Transverse colon (tissue), 4 donors: ENCODE measurements around the gene USP14. TPM values are rescaled to one million over a fixed set of nuclear protein-coding genes. Genes with fewer than 3 reads are reported as not detected.
A peak's percentile ranks its signal among the peaks of the same experiment; 100 is the strongest.

Source experiments
- DNase-seq: peaks from one replicate; pipeline ENCODE4 v3.0.0-alpha.2; 2019
- H3K27ac ChIP-seq, 4 donors: fragments of 200-600 bp; sonication (generic); 2 replicates each; pipeline ENCODE4 v1.5.1; 2016 to 2018; ENCODE audit warnings: inconsistent platforms in 4 of 4
- H3K27me3 ChIP-seq: fragments of 200-600 bp; sonication (generic); 2 replicates; pipeline ENCODE4 v1.5.1; 2017; ENCODE audit warnings: inconsistent platforms
- H3K36me3 ChIP-seq, 4 donors: fragments of 200-600 bp; sonication (generic); 2 replicates each; pipeline ENCODE4 v1.5.1; 2017 to 2019; ENCODE audit warnings: inconsistent platforms in 4 of 4
- H3K4me1 ChIP-seq, 4 donors: fragments of 200-600 bp; sonication (generic); 2 replicates each; pipeline ENCODE4 v1.5.1; 2017 to 2020; ENCODE audit warnings: inconsistent platforms in 4 of 4
- H3K4me3 ChIP-seq, 4 donors: fragments of 200-600 bp; sonication (generic); 1 replicate in 1 of 4; 2 replicates in 3 of 4; pipeline versions ENCODE4 v1.5.1 to v1.6.1; 2017 to 2019; ENCODE audit warnings: inconsistent platforms in 4 of 4
- H3K9me3 ChIP-seq, 2 donors: fragments of 200-600 bp; sonication (generic); 2 replicates each; pipeline ENCODE4 v1.5.1; 2017 to 2019; ENCODE audit warnings: inconsistent platforms in 2 of 2
- CTCF ChIP-seq, 5 experiments: fragments of 200-600 bp in 3 of 5; fragments of 450-650 bp in 2 of 5; sonication (generic) in 3 of 5; IDR thresholded peaks; 1 replicate in 2 of 5; 2 replicates in 3 of 5; pipeline ENCODE4 v1.5.1; 2016 to 2017; ENCODE audit warnings: antibody characterized with exemption in 5 of 5, inconsistent platforms in 3 of 5, mild to moderate bottlenecking in 2 of 5, moderate library complexity in 1 of 5
- EP300 ChIP-seq: sonication (generic); formaldehyde crosslinking; IDR thresholded peaks from one replicate; pipeline ENCODE4 v1.6.1; 2017; ENCODE audit warnings: antibody characterized with exemption, low read depth
- POLR2A ChIP-seq: fragments of 450-650 bp; IDR thresholded peaks from one replicate; pipeline ENCODE4 v1.6.1; 2016; ENCODE audit warnings: antibody characterized with exemption, mild to moderate bottlenecking, moderate library complexity
- POLR2AphosphoS5 ChIP-seq, 3 donors: sonication (generic); formaldehyde crosslinking; IDR thresholded peaks; one replicate each; pipeline ENCODE4 v1.6.1; 2016; ENCODE audit warnings: antibody characterized with exemption in 3 of 3
- WGBS, 2 donors: methylation state at CpG; one replicate each; pipeline ENCODE4 v1.1.5; 2018; ENCODE audit warnings: low coverage in 1 of 2; 5-methylcytosine and 5-hydroxymethylcytosine counted together
- in situ Hi-C, 4 donors: fragments of 200-750 bp; cut with MboI; loops; one replicate each; pipeline versions ENCODE4 v1.15.0 to v1.15.1; 2017; ENCODE audit warnings: low sequenced_read_pairs in 3 of 4, low pct_ligation_motif_present in 1 of 4, low pct_unique_long_range_greater_than_20kb in 1 of 4
- intact Hi-C: fragments of 100-400 bp; cut with DNase I; formaldehyde crosslinking; loops from one replicate; pipeline ENCODE4 v1.15.1; 2023; ENCODE audit warnings: low total_unique reads
- total RNA-seq, 4 donors: library from RNA; depleted of rRNA; stranded (reverse); fragments of >200 nt; gene quantifications; one replicate each; pipeline ENCODE4 v1.1.0, GENCODE V29; 2016

The USP14 gene
- total RNA-seq, 4 donors from 2014 or later, result 14.6 to 52.7 (median 21.3) TPM

- DNase-seq, result no peak
- intact Hi-C loops, result no loop called here
- Histone ChIP-seq H3K36me3 (no peaks in the 10 kb centered on the region), H3K4me1 (peaks cover 0 to 2% (median under 1%) of the 10 kb centered on the region in 4 donors), H3K9me3 (no peaks in the 10 kb centered on the region), H3K4me3 (no peak overlapping the region), H3K27me3 (no peaks in the 10 kb centered on the region), H3K27ac (no peak overlapping the region)
- in situ Hi-C loops, result no loop called here
- 67 to 82% methylated on average over 2 to 7 of the region's 7 CpGs for WGBS, 2 donors
- TF ChIP-seq POLR2A (no peak), CTCF (IDR thresholded peaks at IDR 0.05) (no peak), POLR2AphosphoS5 (IDR thresholded peaks at IDR 0.05) (no peak), EP300 (no peak)
These were observed 4.2 kb upstream of the USP14 start for GRCh38 chr18:154151-154550.

- 83 to 100% methylated on average over 1 to 6 of the region's 6 CpGs for WGBS, 2 donors
These were observed 2.7 kb upstream of the USP14 start for GRCh38 chr18:155688-156087.

GRCh38 chr18:156514-157230 lies 1.7 kb upstream of the USP14 start:
- Histone ChIP-seq H3K27me3 (no peaks in the 10 kb centered on the region), H3K4me3 (no peak overlapping the region), H3K27ac (no peak overlapping the region), H3K36me3 (no peaks in the 10 kb centered on the region), H3K4me1 (peaks cover 5 to 23% (median 15%) of the 10 kb centered on the region in 4 donors), H3K9me3 (no peaks in the 10 kb centered on the region)
- no peak for TF ChIP-seq EP300
- TF ChIP-seq POLR2A, result no peak
- TF ChIP-seq CTCF (IDR thresholded peaks at IDR 0.05), result no peak
- no peak for TF ChIP-seq POLR2AphosphoS5 (IDR thresholded peaks at IDR 0.05)
- 88 to 95% methylated on average over 4 to 6 of the region's 6 CpGs for WGBS, 2 donors
- no peak for DNase-seq
- intact Hi-C loops, result no loop called here
- in situ Hi-C loops, result no loop called here

More at GRCh38 chr18:155688-156087, 2.7 kb upstream of the USP14 start:
- TF ChIP-seq POLR2A (no peak), POLR2AphosphoS5 (IDR thresholded peaks at IDR 0.05) (no peak)
- Histone ChIP-seq H3K27ac (no peak overlapping the region), H3K27me3 (no peaks in the 10 kb centered on the region), H3K9me3 (no peaks in the 10 kb centered on the region), H3K36me3 (no peaks in the 10 kb centered on the region), H3K4me3 (no peak overlapping the region), H3K4me1 (peaks cover 5 to 17% (median 13%) of the 10 kb centered on the region in 4 donors)
- intact Hi-C loops, result no loop called here
- DNase-seq, result no peak
- in situ Hi-C loops, result no loop called here

GRCh38 chr18:159037-159652 lies 788 bp downstream of the USP14 start:
- DNase-seq, result no peak
- WGBS, 2 donors, result 2 to 7% methylated on average over 2 to 23 of the region's 23 CpGs
- no peak for TF ChIP-seq EP300
- no peak for TF ChIP-seq POLR2A
- no peak for TF ChIP-seq POLR2AphosphoS5 (IDR thresholded peaks at IDR 0.05)
- no peak for TF ChIP-seq CTCF (IDR thresholded peaks at IDR 0.05)

More at GRCh38 chr18:159037-159652, 788 bp downstream of the USP14 start:
- no peaks in the 10 kb centered on the region for H3K27me3 ChIP-seq
- in situ Hi-C loops, result no loop called here
- peak overlapping the region; percentile 85 to 91 (median 88) for H3K27ac ChIP-seq
- intact Hi-C loops, result no loop called here
- H3K4me3 ChIP-seq, result peak overlapping the region; percentile 47 to 83 (median 73)
- H3K4me1 ChIP-seq, result peaks cover 5 to 23% (median 15%) of the 10 kb centered on the region in 4 donors
- peaks cover 0 to 9% (median 2%) of the 10 kb centered on the region in 4 donors for H3K36me3 ChIP-seq
- H3K9me3 ChIP-seq, result no peaks in the 10 kb centered on the region
